HCT116 (cell line): ENCODE results near the gene NOA1. TPM values are rescaled to one million over a fixed set of nuclear protein-coding genes. Genes with fewer than 3 reads are reported as not detected.
A peak's percentile ranks its signal among the peaks of the same experiment; 100 is the strongest.

Experiments used
- ATAC-seq: fragments of 200-7000 bp; cut with Tn5 transposase; 2 replicates; pipeline ENCODE4 v1.9.1; 2020; ENCODE audit warnings: mild to moderate bottlenecking, moderate library complexity
- BruUV-seq: library from RNA; stranded (reverse); fragments of 400-500 nt; replicated peaks from 2 replicates; lab custom pipeline; 2021; lab: Mats Ljungman, UMichigan
- CTCF ChIA-PET: fragments of 300-600 bp; sonication (Branson Sonifier 250); formaldehyde crosslinking; loops from one replicate; lab custom pipeline; 2021; ENCODE audit warnings: antibody characterized with exemption; lab: Charles Lee
- POLR2A ChIA-PET: fragments of 300-600, 350-600 bp; sonication (Branson Sonifier 250); formaldehyde crosslinking; loops from one replicate; lab custom pipeline; 2021; ENCODE audit warnings: antibody characterized with exemption; lab: Charles Lee
- RAD21 ChIA-PET, 2 experiments: fragments of 300-600 bp; sonication (Branson Sonifier 250); formaldehyde crosslinking; loops; one replicate each; lab custom pipeline; 2023; ENCODE audit warnings: low total read pairs in 2 of 2; ENCODE audit not compliant: uncharacterized antibody in 2 of 2, unreplicated experiment in 2 of 2, low non-redundant PET in 1 of 2; lab: Charles Lee
- DNase-seq: peaks from one replicate; pipeline ENCODE4 v3.0.0-alpha.2; 2010; ENCODE audit warnings: low read depth, low spot score
- H2AFZ ChIP-seq: fragments of 200-600 bp; shearing (Covaris generic), sonication (generic); 2 replicates; pipeline ENCODE4 v1.6.1; 2017; ENCODE audit warnings: low read depth, mixed run types, mixed read lengths, antibody characterized with exemption, low read length; ENCODE audit not compliant: poor library complexity, severe bottlenecking
- H3K27ac ChIP-seq: 2 replicates; pipeline ENCODE4 v1.5.1; 2012; ENCODE audit warnings: low read depth, low read length
- H3K27me3 ChIP-seq: fragments of 200-600 bp; sonication (generic); 2 replicates; pipeline ENCODE4 v1.6.1; 2016; ENCODE audit warnings: mixed run types, low read length, mixed read lengths; ENCODE audit not compliant: insufficient read depth
- H3K36me3 ChIP-seq, 2 experiments: fragments of 200-500 bp in 1 of 2; fragments of 200-600 bp in 1 of 2; sonication (Bioruptor generic) in 1 of 2; sonication (generic) in 1 of 2; 2 replicates each; pipeline versions ENCODE4 v1.5.1 to v1.6.1; 2014 to 2016; ENCODE audit warnings: low read length in 2 of 2, inconsistent platforms in 1 of 2, mixed read lengths in 1 of 2, mixed run types in 1 of 2; ENCODE audit not compliant: insufficient read depth in 2 of 2, control insufficient read depth in 1 of 2
- H3K4me1 ChIP-seq, 2 experiments: fragments of 200-600 bp in 1 of 2; sonication (generic) in 1 of 2; 2 replicates each; pipeline versions ENCODE4 v1.5.1 to v1.6.1; 2012 to 2017; ENCODE audit warnings: low read length in 2 of 2, inconsistent platforms in 1 of 2, mild to moderate bottlenecking in 1 of 2, mixed read lengths in 1 of 2, mixed run types in 1 of 2, moderate library complexity in 1 of 2; ENCODE audit not compliant: insufficient read depth in 2 of 2, control insufficient read depth in 1 of 2
- H3K4me2 ChIP-seq: fragments of 200-600 bp; sonication (generic); 2 replicates; pipeline ENCODE4 v1.6.1; 2017; ENCODE audit warnings: mixed run types, low read length, mixed read lengths
- H3K4me3 ChIP-seq, 2 experiments: fragments of 200-600 bp in 1 of 2; sonication (generic) in 1 of 2; replicated peaks in 1 of 2; 2 replicates each; pipeline ENCODE4 v1.5.1; 2011 to 2016; ENCODE audit warnings: low read length in 2 of 2, control low read depth in 1 of 2, low read depth in 1 of 2, mild to moderate bottlenecking in 1 of 2, mixed read lengths in 1 of 2, mixed run types in 1 of 2
- H3K79me2 ChIP-seq: fragments of 200-600 bp; sonication (generic); 2 replicates; pipeline ENCODE4 v1.6.1; 2017; ENCODE audit warnings: mild to moderate bottlenecking, mixed run types, low read length, moderate library complexity, mixed read lengths; ENCODE audit not compliant: insufficient read depth
- H3K9ac ChIP-seq: fragments of 200-600 bp; sonication (generic); 2 replicates; pipeline ENCODE4 v1.6.1; 2016; ENCODE audit warnings: low read length, mixed read lengths
- H3K9me2 ChIP-seq: fragments of 200-600 bp; sonication (generic), shearing (Covaris generic); 2 replicates; pipeline ENCODE4 v1.6.1; 2017; ENCODE audit warnings: mixed run types, mild to moderate bottlenecking, moderate library complexity; ENCODE audit not compliant: insufficient read depth
- H3K9me3 ChIP-seq, 2 experiments: fragments of 200-500 bp in 1 of 2; fragments of 200-600 bp in 1 of 2; sonication (Bioruptor generic) in 1 of 2; sonication (generic) in 1 of 2; 2 replicates each; pipeline ENCODE4 v1.6.1; 2014 to 2017; ENCODE audit warnings: low read length in 2 of 2, mixed read lengths in 2 of 2, inconsistent platforms in 1 of 2, low read depth in 1 of 2, mild to moderate bottlenecking in 1 of 2, mixed run types in 1 of 2, moderate library complexity in 1 of 2; ENCODE audit not compliant: control insufficient read depth in 1 of 2, insufficient read depth in 1 of 2
- H4K20me1 ChIP-seq: fragments of 200-600 bp; sonication (generic), shearing (Covaris generic); 2 replicates; pipeline ENCODE4 v1.6.1; 2017; ENCODE audit warnings: mixed run types, mild to moderate bottlenecking, moderate library complexity; ENCODE audit not compliant: insufficient read depth
- EGR1 ChIP-seq: IDR thresholded peaks from 2 replicates; pipeline ENCODE4 v1.6.1; 2012; ENCODE audit warnings: low read depth
- FOSL1 ChIP-seq: IDR thresholded peaks from 2 replicates; pipeline ENCODE4 v1.6.1; 2012; ENCODE audit warnings: low read depth
- JUND ChIP-seq: IDR thresholded peaks from 2 replicates; pipeline ENCODE4 v1.6.1; 2012
- MAX ChIP-seq: IDR thresholded peaks from 2 replicates; pipeline ENCODE4 v1.6.1; 2012
- SRF ChIP-seq: IDR thresholded peaks from 2 replicates; pipeline ENCODE4 v1.6.1; 2012; ENCODE audit warnings: low read depth
- TCF7L2 ChIP-seq: IDR thresholded peaks from 2 replicates; pipeline ENCODE4 v1.7.0; 2011; ENCODE audit warnings: borderline replicate concordance, inconsistent platforms; ENCODE audit not compliant: insufficient read depth, insufficient read length; ENCODE audit errors: extremely low read depth
- YY1 ChIP-seq: IDR thresholded peaks from 2 replicates; pipeline ENCODE4 v1.6.1; 2011; ENCODE audit warnings: low read length, low read depth, moderate library complexity, mild to moderate bottlenecking; ENCODE audit not compliant: insufficient replicate concordance; ENCODE audit errors: extremely low read depth
- intact Hi-C: fragments of 100-400 bp; cut with micrococcal nuclease; formaldehyde crosslinking; loops from 2 replicates; pipeline ENCODE4 v1.10.0; 2022
- total RNA-seq: library from RNA; stranded (reverse); gene quantifications from one replicate; pipeline ENCODE4 v1.2.1, GENCODE V29; 2021; ENCODE audit not compliant: unreplicated experiment

NOA1 gene
- total RNA-seq, 1 experiment from 2014 or later, result 38.4 TPM

GRCh38 chr4:56937262-56937661 is 40.1 kb downstream of the NOA1 start:
- Histone ChIP-seq H3K27me3 (no peaks in the 10 kb centered on the region), H3K27ac (no peak overlapping the region)
- no TSS peak for BruUV-seq

GRCh38 chr4:56931924-56932323 is 45.5 kb downstream of the NOA1 start:
- intact Hi-C loops, result no loop called here
- Histone ChIP-seq H3K79me2 (peaks cover 6% of the 10 kb centered on the region), H3K9me2 (no peaks in the 10 kb centered on the region), H3K9me3 (no peaks in the 10 kb centered on the region), H3K4me3 (no peak overlapping the region), H3K4me2 (no peak overlapping the region), H3K27ac (no peak overlapping the region), H3K36me3 (peaks cover 11 to 13% of the 10 kb centered on the region in 2 experiments; a peak in 3 of 4 replicates), H4K20me1 (no peaks in the 10 kb centered on the region), H3K9ac (no peak overlapping the region), H3K4me1 (peaks cover 3 to 5% of the 10 kb centered on the region in 2 experiments; a peak in 3 of 4 replicates), H2AFZ (no peak overlapping the region), H3K27me3 (no peaks in the 10 kb centered on the region)
- no peak for DNase-seq
- TF ChIP-seq EGR1, result no peak
- no peak for TF ChIP-seq TCF7L2
- no peak for TF ChIP-seq YY1
- BruUV-seq, result no TSS peak
- ChIA-PET POLR2A (no interaction called here), RAD21 (no interaction called here), CTCF (no interaction called here)
- ATAC-seq, result no peak

More at GRCh38 chr4:56937262-56937661, 40.1 kb downstream of the NOA1 start:
- no peaks in the 10 kb centered on the region for H3K9me2 ChIP-seq
- TF ChIP-seq FOSL1, result peak; percentile 43; the same call in 1 of the 2 replicates
- no peak for TF ChIP-seq SRF
- 0 out of 2 replicates have a peak, but pooled peaks have one; percentile 43 for TF ChIP-seq JUND
- 0 out of 2 replicates have a peak, but pooled peaks have one; percentile 35 for TF ChIP-seq MAX
- TF ChIP-seq, all 23 proteins: peak for 3
- DNase-seq, result peak; percentile 35
- Histone ChIP-seq H3K4me3 (no peak overlapping the region), H2AFZ (no peak overlapping the region), H3K79me2 (peaks cover 6% of the 10 kb centered on the region; the same call in 1 of the 2 replicates), H3K4me1 (peaks cover 10 to 13% of the 10 kb centered on the region in 2 experiments; a peak in 3 of 4 replicates), H3K9ac (no peak overlapping the region), H4K20me1 (no peaks in the 10 kb centered on the region), H3K36me3 (peaks cover 0 to 7% of the 10 kb centered on the region in 2 experiments; a peak in 2 of 4 replicates), H3K4me2 (peak overlapping the region; percentile 31), H3K9me3 (no peaks in the 10 kb centered on the region)
- ChIA-PET POLR2A (no interaction called here), CTCF (no interaction called here), RAD21 (no interaction called here)
- peak; percentile 68; the same call in 1 of the 2 replicates for ATAC-seq
- intact Hi-C loops, result no loop called here
